ENCODE data around the gene TMSB4X. TPM values are rescaled to one million over a fixed set of nuclear protein-coding genes. Genes with fewer than 3 reads are reported as not detected.
A peak's percentile ranks its signal among the peaks of the same experiment; 100 is the strongest.
"Not testable (repeated sequence)": the region's sequence is repeated elsewhere in the genome, so short reads cannot be mapped to it uniquely, and the experiment has no call there.

The TMSB4X gene
- total RNA-seq, 4 donors from 2014 or later, result 3,029 to 4,490 (median 3,421) TPM

GRCh38 chrX:12979616-12980015, 4.7 kb downstream of the TMSB4X start:
- no peaks in the 10 kb centered on the region for H3K36me3 ChIP-seq
- no peaks in the 10 kb centered on the region for H3K9me3 ChIP-seq
- WGBS, 2 donors, result 24 to 36% methylated on average over 6 of the region's 6 CpGs
- no peak overlapping the region for H3K4me3 ChIP-seq
- DNase-seq (ENCODE audit: low spot score in 2 of 2), result no peak
- peak overlapping the region; percentile 5 to 97 (median 94) for H3K27ac ChIP-seq
- TF ChIP-seq, protein P1, sequence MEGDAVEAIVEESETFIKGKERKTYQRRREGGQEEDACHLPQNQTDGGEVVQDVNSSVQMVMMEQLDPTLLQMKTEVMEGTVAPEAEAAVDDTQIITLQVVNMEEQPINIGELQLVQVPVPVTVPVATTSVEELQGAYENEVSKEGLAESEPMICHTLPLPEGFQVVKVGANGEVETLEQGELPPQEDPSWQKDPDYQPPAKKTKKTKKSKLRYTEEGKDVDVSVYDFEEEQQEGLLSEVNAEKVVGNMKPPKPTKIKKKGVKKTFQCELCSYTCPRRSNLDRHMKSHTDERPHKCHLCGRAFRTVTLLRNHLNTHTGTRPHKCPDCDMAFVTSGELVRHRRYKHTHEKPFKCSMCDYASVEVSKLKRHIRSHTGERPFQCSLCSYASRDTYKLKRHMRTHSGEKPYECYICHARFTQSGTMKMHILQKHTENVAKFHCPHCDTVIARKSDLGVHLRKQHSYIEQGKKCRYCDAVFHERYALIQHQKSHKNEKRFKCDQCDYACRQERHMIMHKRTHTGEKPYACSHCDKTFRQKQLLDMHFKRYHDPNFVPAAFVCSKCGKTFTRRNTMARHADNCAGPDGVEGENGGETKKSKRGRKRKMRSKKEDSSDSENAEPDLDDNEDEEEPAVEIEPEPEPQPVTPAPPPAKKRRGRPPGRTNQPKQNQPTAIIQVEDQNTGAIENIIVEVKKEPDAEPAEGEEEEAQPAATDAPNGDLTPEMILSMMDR (IDR thresholded peaks at IDR 0.05), result no peak
- TF ChIP-seq POLR2A (IDR thresholded peaks at IDR 0.05) (no peak), EP300 (IDR thresholded peaks at IDR 0.05) (no peak)
- H3K27me3 ChIP-seq, result peaks cover 0 to 20% of the 10 kb centered on the region in 2 donors
- H3K4me1 ChIP-seq, result peaks cover 0 to 7% (median 6%) of the 10 kb centered on the region in 4 donors

DNA sequence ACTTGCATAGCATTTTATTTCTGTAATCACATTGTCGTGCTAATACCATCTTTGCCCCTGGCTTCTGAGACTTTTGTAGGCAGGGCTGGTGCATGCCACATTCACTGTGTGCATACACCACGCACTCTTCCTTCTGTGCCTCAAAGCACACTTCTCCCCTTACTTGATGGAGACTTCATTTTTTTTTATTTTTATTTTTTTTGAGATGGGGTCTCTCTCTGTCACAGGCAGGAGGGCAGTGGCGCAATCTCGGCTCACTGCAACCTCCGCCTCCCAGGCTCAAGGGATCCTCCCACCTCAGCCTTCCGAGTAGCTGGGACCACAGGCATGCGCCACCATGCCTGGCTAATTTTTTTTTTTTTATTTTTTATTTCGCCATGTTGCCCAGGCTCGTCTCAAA, 5.1 kb downstream of the TMSB4X start:
- DNase-seq (ENCODE audit: low spot score in 2 of 2), result not testable (repeated sequence)
- H3K27ac ChIP-seq, result peak overlapping the region in 2 of 4 donors; percentile 94 to 97
- WGBS, 2 donors, result 76 to 89% methylated on average over 9 of the region's 9 CpGs

GRCh38 chrX:12981880-12982279, 7.0 kb downstream of the TMSB4X start:
- Histone ChIP-seq H3K36me3 (no peaks in the 10 kb centered on the region), H3K4me1 (peaks cover 0 to 7% (median 6%) of the 10 kb centered on the region in 4 donors), H3K27me3 (peaks cover 0 to 20% of the 10 kb centered on the region in 2 donors), H3K4me3 (no peak overlapping the region), H3K27ac (peak overlapping the region in 1 of 4 donors; percentile 15), H3K9me3 (no peaks in the 10 kb centered on the region)
- no peak for TF ChIP-seq POLR2A (IDR thresholded peaks at IDR 0.05)
- peak in 1 of 2 donors; percentile 15 for TF ChIP-seq EP300 (IDR thresholded peaks at IDR 0.05)
- TF ChIP-seq, protein P1 (IDR thresholded peaks at IDR 0.05), result no peak
- DNase-seq (ENCODE audit: low spot score in 2 of 2), result no peak
- WGBS, 2 donors, result 60 to 65% methylated on average over 3 of the region's 3 CpGs

More for the DNA sequence above, 5.1 kb downstream of the TMSB4X start:
- H3K4me1 ChIP-seq, H3K4me3 ChIP-seq, H3K36me3 ChIP-seq, H3K9me3 ChIP-seq: not testable (repeated sequence)
- H3K27me3 ChIP-seq, result peaks cover 0 to 20% of the 10 kb centered on the region in 2 donors

DNA sequence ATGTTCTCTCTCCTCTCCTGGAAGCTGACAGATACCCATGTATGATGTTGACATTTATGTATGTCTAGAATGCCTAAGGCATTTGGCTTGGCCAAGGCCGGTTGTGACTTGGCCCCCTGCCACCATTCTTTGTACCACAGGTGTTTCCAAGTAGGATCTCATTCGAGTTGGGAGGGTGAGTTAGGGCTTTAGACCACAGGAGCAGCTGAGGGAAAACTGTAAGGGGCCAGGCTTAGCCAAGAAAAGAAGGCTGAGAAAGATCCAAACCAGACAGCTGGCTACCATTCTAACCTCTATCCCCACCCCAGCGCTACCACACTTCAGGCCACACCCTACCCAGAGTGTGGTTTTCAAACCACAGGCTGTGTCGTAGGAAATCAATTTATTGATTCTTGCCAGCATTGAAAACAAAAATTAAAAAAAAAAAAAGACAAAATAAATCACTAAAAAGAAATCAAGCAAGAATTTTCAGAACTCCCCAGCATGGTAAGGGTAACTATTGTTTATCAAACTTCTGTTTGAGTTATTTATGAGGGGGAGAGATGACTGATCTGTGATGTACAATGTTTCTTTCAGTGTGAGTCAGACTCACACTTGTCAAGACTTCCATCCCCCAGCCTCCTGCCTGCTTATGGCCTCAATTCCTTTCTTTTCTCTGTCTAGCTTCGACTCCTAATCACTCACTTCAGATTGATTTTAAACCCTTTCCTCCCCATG, 9.9 kb downstream of the TMSB4X start:
- no peak for DNase-seq (ENCODE audit: low spot score in 2 of 2)
- no peak for TF ChIP-seq POLR2A (IDR thresholded peaks at IDR 0.05)
- no peak for TF ChIP-seq EP300 (IDR thresholded peaks at IDR 0.05)
- TF ChIP-seq, protein P1 (IDR thresholded peaks at IDR 0.05), result no peak
- peaks cover 0 to 7% (median 0%) of the 10 kb centered on the region in 4 donors for H3K4me1 ChIP-seq
- 34 to 35% methylated on average over 5 of the region's 5 CpGs for WGBS, 2 donors
- peak overlapping the region in 2 of 4 donors; percentile 29 to 33 for H3K27ac ChIP-seq
- H3K36me3 ChIP-seq, result no peaks in the 10 kb centered on the region
- no peaks in the 10 kb centered on the region for H3K9me3 ChIP-seq
- H3K4me3 ChIP-seq, result no peak overlapping the region
- H3K27me3 ChIP-seq, result peaks cover 0 to 8% of the 10 kb centered on the region in 2 donors

DNA sequence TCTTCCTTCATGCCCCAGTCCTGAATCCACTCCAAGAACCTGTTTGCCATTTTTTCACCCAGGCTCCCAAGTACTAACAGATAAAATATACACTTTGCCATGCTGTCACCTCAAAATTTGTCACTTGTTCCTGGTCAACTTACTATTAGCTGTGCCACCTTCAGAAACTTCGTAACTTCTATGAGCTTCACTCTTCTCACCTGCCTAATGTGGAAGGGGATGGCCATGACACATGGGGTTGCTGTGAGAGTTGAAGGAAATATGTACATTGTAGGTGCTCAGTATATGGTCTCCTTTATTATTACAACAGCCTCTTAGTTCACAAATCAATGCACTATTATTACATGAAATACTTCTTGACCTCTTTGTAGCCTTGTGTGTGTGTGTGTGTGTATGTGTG, 10.4 kb downstream of the TMSB4X start:
- no peaks in the 10 kb centered on the region for H3K36me3 ChIP-seq
- peaks cover 0 to 5% of the 10 kb centered on the region in 2 donors for H3K27me3 ChIP-seq
- no peaks in the 10 kb centered on the region for H3K9me3 ChIP-seq
- TF ChIP-seq POLR2A (IDR thresholded peaks at IDR 0.05), result no peak
- TF ChIP-seq, protein P1 (IDR thresholded peaks at IDR 0.05), result no peak
- TF ChIP-seq EP300 (IDR thresholded peaks at IDR 0.05), result no peak
- peak overlapping the region in 1 of 4 donors; percentile 33 for H3K27ac ChIP-seq
- DNase-seq (ENCODE audit: low spot score in 2 of 2), result no peak
- peaks cover 0 to 4% (median 0%) of the 10 kb centered on the region in 4 donors for H3K4me1 ChIP-seq
- H3K4me3 ChIP-seq, result no peak overlapping the region
- 80 to 100% methylated on average over 1 of the region's 1 CpG for WGBS, 2 donors

Measured in tibial nerve (tissue), 4 donors.